SK-N-DZ (cell line): ENCODE results near the gene SLC12A5.

ENCODE experiments used
- DNase-seq: peaks from one replicate; pipeline ENCODE4 v3.0.0-alpha.2; 2015; ENCODE audit warnings: low spot score

Gene SLC12A5

DNA sequence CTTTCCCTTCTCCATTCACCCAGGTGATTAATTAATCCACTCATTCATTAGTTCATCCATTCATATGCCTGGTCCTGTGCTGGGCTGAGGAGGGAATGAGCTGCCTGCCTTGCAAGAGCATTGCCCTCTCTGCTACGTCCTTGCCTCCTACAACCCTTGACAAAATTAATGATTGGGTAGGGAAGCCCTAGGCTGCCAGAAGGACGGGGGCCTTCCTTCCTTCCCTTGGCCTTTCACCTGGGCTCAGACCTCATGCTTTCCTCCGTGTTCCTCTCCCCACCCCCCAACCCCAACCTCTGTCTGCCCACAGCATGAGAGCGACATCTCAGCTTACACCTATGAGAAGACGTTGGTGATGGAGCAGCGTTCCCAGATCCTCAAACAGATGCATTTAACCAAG lies 25.6 kb downstream of the SLC12A5 start:
- no peak for DNase-seq

DNA sequence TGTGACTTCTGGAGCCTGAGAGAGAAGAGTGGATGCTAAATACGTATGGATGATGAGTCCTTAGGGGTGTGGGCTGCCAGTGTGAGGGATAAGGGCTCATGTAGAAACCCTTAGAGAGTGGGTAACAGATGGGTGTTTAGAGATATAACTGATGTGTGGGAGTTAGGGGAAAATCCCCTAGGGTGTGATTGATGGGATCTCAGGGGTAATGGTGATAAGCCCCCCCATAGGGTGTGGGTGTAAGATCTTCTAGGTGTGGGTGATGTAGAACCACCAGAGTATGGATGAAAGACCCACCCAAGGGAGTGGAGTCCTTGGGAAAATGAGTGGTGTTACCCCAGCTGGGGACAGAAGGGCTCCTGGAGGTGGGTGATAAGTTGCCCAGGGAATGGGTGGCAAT lies 26.3 kb downstream of the SLC12A5 start:
- no peak for DNase-seq

DNA sequence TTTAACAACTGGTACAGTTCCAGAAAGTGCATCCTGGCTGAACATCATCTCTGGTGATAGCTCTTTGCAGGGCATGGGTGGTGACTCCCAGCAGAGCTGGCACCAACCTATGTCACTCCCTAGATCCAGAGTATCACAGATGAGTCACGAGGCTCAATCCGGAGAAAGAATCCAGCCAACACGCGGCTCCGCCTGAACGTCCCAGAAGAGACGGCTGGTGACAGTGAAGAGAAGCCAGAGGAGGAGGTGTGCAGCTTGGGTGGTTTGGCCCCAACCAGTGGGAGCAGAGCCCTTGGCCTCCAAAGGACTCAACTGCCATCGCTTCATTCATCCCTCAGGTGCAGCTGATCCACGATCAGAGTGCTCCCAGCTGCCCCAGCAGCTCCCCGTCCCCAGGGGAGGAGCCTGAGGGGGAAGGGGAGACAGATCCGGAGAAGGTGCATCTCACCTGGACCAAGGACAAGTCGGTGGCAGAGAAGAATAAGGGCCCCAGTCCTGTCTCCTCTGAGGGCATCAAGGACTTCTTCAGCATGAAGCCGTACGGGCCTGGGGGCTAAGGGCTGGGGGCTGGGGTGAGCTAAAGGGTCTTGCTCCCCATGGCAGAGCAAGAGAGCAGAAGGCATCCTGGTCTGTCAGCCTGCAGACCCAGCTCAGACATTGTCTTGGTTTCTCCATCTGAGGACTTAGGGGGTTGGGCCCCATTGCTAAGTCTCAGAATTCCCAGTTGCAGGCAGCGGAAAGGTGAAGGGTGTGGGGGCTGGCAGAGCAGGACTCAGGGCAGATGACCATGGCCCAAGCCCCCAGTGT lies 27.2 kb downstream of the SLC12A5 start:
- DNase-seq, result no peak

DNA sequence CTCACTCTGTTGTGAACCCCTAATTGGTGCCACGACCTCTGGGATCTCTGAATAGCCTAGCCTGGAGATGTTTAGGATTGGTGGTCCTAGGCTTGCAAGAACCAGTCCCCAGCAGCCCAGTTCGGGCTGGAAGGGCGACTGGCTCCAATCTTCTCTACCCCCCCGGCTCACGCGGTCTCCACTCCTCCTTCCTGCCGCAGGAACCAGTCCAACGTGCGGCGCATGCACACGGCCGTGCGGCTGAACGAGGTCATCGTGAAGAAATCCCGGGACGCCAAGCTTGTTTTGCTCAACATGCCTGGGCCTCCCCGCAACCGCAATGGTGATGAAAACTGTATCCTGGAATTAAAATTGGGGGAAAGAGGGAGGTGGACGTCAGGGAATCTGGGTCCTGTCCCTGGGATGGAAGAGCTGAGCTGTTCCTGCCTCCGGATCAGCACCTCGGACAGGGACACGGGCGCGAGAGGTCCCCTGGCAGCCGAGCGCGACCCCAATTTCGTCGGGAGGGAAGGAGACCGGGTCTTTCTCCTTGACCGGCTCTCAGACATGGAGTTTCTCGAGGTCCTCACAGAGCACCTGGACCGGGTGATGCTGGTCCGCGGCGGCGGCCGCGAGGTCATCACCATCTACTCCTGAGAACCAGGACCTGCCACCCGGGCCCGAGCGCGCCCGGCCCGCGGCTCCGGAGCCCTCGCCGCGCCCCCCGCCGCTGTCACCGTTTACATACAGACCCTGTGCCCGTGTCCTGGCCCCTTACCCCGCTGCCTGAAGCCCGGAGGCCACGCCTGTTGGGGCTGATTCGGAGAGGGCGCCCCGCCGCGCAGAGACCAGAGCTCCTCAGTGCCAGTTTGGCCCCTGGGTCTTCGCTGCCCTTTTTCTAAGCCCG lies 28.2 kb downstream of the SLC12A5 start:
- DNase-seq, result no peak

DNA sequence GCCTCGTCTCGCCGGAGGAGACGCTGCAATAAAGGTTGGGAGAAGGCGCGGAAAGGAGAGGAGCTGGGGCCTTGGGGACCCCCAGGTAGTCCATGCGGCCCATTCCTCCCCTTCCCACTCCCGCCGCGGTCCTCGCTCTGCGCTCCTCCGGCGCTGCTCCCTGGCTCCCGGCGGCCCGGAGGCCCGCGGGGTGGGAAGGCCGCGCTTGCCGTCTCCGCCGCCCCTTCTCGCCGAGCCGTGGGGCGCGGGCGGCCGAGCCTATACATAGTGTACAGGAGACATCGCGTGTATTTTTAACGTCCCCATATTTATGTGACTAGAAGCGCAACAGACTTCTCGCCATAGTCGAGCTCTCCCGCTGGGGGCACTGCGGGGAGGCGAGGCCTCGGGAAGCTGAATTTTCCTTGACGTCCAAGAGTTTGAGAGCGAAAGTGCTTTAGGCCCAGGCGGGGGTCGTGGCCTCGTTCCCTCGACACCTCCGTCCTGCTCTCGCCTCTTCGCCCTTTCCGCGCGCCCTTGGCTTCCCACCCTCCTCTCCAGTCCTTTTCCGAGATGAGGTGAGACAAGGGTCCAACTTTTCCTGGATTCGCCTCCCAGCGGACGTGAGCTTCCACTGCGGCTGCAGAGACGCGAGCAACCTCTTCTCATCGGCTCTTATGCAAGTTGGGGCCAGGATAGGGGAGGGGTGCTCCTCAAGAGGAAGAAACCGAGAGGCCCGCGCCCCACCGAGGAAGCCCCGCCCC lies 29.0 kb downstream of the SLC12A5 start:
- DNase-seq, result no peak

DNA sequence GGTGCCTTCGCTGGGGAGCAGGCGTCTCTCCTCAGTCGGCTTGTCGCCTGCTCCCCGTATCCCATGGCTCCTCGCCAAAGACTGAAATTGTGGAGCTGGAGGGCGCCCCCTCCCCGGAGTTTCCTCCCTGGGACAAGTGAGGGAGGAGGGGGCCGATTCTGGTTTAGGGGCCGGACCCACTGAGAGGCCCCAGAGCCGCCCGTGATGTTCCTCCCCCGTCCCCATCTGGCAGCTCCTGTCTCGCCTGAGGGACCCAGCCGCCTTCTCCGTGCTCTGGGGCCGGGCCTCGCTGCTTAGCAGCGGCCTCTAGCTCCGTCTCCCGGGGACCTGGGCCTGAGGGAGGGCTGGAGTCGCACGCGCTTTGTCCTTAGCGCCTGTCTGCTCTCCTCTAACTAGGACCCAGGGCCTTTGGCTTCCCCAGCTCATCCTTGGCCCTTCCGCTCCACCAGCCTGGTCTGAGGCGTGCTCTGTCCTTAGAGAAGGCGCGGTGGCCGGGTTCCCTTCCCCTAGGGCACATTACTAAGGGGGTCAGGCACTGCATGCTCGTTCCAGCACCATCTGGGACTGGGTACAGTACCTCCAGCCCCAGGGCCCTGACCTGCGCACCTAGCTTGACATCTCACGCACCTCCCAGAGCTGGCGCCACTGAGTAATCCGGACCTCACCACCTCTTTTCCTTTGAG lies 29.7 kb downstream of the SLC12A5 start:
- no peak for DNase-seq

DNA sequence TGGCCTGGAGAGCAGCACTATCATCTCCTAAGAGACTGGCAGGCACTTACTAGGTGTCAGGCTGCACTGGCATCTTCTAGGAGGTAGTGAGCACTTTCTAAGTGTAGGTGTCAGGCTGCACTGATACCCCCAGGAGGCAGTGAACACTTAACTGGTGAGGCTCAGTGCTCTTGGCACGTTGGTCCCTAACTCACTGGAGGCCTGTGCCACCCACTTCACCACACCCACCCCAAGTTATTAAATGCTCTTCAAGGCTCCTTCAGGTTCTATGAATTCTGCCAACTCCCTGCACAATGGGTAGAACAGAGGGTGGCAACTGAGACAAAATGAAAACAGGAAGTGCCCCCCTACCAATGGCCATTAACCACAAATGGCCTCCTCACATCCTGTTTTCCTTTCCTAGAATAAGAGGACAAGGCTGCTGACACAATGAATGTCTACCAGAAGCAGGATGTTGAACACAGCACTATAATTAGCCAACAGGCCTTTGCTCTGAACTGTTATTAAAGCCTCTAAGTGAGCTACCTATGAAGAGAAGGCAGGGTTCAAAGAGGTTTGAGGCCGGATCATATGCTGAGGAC lies 31.4 kb downstream of the SLC12A5 start:
- DNase-seq, result no peak

DNA sequence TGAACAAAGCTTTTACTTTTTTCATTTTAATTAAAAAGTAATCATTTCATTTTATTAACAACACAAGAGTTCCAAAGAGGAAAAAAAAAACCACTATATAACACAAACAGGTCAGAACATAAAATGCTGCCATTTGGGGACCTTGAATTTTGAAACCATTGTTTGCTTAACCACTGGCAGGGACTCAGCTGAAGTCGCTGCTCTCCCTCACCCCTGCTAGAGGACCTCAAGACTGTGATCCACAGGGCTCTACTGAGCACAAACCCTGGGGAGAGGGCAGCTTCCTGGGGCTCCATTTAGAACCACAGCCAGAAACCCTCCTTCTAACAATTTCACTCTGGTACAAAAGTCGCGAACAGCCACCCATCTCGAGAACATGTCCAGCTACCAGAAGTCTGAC lies 32.0 kb downstream of the SLC12A5 start:
- DNase-seq, result no peak

DNA sequence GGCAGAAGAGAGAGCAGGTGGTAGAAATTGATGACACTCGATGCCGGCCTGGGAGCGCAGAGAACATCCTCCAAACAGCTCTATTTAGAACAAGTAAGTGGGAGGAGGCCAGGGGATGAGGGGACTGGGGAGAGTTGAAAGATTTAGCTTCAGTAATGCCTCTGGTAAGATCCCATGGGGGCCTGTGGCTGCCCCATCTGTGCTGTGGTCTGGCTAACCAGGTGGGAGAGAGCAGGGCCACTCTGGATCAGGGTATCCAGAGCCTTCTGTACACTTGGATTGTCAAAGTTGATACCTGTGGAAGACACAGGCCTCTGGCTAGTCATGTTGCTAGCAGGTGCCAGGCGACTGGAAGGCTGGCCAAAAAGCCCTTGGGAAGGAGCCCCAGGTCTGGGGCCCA lies 33.1 kb downstream of the SLC12A5 start:
- DNase-seq, result no peak

DNA sequence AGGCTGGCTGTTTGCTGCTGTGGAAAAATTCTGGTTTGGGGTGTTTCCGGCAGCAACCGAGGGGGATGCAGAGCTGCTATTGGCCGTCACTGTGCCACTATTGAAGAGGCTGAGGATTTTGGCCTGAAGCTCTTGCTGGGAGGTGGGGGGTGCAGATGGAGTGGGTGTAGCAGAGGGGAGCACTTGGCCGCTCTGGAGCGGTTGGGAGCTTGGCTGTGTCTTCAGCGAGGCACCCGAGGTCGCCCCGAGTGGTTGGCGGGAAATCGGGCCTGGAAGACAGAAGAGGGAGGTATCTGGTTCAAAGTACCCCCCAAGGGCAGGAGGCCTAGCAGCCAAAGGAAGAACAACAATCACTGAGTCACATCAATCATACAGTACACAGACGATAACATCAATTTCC lies 33.6 kb downstream of the SLC12A5 start:
- DNase-seq, result no peak

DNA sequence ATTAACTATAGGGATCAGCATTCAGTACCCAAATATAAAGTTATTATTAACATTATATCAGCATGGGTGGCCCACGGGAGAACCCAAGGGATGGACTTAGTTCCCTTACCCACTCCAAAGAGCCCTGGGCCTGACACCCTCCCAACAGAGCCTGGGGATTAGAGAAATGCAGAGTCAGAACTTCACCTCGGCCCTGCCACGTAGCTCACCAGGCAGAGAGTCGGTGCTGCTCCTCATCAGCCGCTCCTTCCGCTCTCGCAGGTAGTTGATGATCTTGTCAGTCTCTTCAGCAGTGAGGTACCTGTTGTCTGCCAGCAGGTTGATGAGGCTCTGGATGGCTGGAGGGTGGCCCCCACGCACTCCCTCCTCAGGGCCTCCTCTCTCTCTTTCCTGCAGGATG lies 34.1 kb downstream of the SLC12A5 start:
- DNase-seq, result no peak

DNA sequence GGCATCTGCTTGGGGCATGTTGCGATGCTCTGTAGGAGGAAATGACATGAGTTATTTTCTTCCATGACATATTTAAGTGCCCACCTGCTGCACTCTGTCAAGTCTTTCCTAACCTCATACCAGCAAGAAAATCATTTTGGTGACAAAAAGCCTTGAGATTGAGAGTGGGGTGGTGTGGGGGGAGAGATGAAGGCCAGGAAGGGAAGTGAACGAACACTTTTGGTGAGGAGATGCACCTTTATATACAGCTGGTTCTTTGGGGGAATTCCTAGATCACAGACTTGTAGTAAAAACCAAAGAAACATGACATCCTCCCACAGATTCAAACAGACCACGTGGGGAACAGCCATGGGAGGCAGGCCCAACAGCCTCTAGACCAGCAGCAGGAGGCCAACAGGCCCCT lies 34.6 kb downstream of the SLC12A5 start:
- DNase-seq, result no peak

DNA sequence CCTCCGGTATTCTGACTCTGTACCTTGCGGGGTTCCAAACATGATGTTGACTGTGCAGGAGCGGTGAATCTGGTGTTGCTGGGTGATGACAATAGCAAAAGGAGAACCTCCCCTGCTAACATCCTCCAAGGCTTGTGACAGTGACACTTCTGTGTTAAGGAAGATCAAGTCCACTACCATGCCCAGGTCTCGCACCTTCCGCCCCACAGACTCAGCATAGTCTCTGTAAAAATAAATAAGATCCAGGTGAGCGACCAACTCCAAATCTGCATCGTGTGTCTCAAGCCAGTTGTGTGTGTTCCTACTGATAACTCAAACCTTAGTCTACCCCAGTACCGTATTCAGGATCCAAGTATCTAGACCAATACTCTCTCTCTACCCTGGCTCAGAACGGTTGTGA lies 36.0 kb downstream of the SLC12A5 start:
- DNase-seq, result no peak

DNA sequence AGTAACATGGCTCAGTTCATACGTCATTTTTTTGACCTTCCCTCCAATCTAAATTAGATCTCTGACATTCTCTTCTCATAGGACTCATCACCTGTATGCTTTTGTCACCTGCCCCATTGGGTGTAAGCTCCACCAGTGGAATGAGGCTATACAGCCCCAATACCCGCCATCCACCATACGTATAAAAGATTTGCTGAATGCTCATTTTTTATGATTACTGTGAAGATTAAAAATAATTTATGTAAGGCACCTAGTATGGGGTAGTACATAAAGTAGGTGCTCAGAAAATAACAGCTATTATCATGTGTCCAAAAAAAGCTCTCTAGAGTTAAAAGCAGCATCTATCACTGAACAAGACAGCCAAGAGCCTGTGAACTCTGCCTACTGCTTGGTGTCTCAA lies 36.7 kb downstream of the SLC12A5 start:
- no peak for DNase-seq

DNA sequence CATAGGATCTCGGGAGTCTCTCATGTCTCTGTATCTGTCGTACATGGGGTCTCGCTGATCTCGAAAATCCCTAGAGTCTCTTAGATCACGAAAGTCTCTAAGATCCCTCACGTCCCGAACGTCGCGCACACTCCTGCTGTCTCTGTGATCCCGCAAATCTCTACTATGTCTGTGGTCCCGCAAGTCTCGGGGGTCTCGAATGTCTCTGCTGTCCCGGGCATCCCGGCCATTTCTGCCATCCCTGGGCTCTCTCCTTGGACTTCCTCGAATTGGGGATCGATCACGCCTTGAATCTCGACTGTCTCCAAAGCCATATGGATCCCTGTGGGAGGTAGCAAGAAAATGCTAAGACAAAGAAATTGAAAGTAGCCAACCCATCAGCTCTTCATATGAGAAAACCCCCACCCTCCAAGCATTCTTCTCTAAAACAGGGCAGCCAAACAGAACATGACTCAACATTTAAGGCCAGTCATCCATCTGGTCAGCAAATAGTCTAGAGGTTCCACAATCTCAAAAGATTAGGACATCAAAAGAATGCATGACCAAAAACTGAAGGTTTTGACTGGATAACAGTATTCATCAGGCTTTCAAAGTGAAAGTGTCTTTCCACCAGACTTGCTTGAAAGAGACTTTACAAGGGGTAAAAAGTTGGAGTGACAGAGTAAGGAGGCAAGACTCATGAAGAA lies 41.3 kb downstream of the SLC12A5 start:
- DNase-seq, result no peak

DNA sequence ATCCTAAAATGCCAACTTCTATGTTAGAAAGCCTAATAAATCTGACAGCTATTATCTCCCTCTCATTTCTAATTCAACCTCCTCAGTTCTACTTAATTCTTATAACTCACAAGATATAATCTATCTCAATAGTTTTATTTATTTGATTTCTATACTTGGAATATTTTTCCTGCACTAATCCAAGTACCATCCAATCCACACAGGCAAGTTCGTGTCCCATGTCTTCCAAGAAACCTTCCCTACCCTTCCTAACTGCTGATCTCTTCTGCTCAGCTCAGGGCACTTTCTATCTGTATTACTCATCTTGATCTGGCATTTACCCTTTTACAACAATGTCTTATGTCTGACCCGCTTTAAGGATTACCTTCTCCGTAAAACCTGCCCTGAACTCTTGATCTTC lies 42.6 kb downstream of the SLC12A5 start:
- no peak for DNase-seq

DNA sequence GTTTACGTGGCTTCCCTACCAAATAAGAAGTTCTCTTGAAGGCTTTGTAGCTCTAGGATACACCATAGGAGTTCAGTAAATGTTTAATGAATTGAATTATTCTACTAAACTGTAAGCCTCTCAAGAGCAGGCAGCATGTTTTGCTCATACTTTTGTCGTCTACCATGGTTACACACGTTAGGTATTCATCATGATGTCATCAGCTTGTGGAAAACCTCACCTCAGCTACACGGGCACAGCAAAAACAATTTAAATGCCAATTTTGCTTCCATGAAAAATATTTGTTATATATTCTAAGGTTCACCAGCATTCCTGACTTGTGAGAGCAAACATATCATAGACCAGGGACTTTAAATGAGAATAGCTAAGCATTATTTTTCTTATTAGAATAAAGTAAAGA lies 44.0 kb downstream of the SLC12A5 start:
- no peak for DNase-seq

DNA sequence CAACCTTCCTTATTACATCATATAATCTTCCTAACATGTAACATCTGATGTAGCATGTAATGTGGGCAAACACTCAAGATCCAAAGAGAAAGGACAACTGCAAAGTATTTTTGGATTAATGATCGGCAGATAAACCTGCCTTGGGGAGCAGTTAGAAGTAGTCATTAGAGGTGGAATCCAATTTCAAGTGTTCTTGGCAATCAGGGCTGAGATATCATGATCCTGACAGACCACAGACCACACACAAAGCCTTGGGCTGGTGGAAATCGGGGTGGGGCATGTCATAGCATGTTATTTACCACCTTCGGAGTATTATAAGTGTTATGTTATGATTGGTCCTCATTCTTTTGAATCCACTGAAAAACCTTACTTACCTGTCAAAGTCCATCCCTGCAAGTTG lies 44.4 kb downstream of the SLC12A5 start:
- DNase-seq, result no peak

DNA sequence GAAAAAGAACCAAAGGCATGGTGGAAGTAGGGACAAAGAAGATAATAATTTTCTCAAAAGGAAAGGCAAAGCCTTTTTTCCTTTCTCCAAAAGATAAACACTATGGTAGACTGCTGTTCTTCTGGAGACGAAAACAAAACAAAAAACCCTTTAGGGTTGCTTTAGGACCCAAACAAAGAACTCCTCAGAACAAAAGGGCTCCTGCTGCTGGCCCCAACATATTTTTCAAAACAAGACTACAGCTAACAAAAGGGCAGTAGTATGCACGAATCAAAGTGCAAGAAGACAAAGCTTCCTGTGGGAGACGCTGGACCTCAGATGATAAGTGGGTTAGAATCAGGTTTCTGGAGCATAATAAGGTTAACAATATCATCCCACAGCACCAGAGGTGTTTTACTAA lies 45.0 kb downstream of the SLC12A5 start:
- DNase-seq, result no peak

DNA sequence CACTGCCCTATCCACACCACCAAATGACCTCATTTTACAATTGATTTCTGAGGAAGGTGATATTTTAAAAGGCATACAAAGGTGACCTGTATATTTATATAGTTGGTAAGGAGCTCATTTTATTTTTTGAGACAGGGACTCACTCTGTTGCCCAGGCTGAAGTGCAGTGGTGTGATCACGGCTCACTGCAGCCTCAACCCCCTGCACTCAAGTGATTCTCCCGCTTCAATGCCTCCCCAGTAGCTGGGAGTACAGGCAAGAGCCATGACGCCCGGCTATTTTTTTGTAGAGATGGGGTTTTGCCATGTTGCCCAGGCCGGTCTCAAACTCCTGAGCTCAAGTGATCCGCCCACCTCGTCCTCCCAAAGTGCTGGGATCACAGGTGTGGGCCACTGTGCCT lies 47.8 kb downstream of the SLC12A5 start:
- DNase-seq, result no peak
